ENCODE measurements around the gene ECT2.
"Not testable (repeated sequence)": the region's sequence is repeated elsewhere in the genome, so short reads cannot be mapped to it uniquely, and the experiment has no call there.

The ECT2 gene

DNA sequence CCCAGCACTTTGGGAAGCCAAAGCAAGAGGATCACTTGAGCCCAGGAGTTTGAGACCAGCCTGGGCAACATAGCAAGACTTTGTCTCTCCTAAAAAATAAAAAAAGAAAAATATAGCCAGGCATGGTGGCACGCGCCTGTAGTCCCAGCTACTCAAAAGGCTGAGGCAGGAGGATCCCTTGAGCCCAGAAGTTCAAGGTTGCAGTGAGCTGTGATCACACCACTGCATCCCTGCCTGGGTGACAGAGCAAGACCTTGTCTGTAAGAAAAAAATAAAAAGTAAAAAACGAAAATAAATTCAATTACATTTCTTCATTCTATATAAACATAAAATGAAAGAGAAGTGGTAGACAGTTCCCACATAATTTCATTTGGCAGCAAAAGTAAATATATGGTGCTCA is 47.8 kb upstream of the ECT2 start:
- not testable (repeated sequence) for H4K8ac ChIP-seq (ENCODE audit: low read length); H4K91ac ChIP-seq (ENCODE audit: low read length); H3K27me3 ChIP-seq (ENCODE audit: control insufficient read depth in 1 of 2, insufficient read depth in 1 of 2, low read length in 2 of 2); H3K9me3 ChIP-seq (ENCODE audit: control insufficient read depth, low read length); H3K9ac ChIP-seq (ENCODE audit: low read length); H2BK120ac ChIP-seq (ENCODE audit: low read depth, low read length); H3K14ac ChIP-seq (ENCODE audit: low read length in 2 of 2); H3K4me1 ChIP-seq (ENCODE audit: control insufficient read depth, insufficient read depth, low read depth, low read length); H3K36me3 ChIP-seq (ENCODE audit: control insufficient read depth in 1 of 2, insufficient read depth in 2 of 2, low read depth in 1 of 2, low read length in 2 of 2); H2AK5ac ChIP-seq (ENCODE audit: low read length, severe bottlenecking); H3K4me2 ChIP-seq (ENCODE audit: low read length, poor library complexity, severe bottlenecking); H3K23ac ChIP-seq (ENCODE audit: low read length in 2 of 2); H2AFZ ChIP-seq (ENCODE audit: low read depth, low read length); H2BK12ac ChIP-seq (ENCODE audit: low read length in 2 of 2); H3K27ac ChIP-seq (ENCODE audit: low read length, poor library complexity, severe bottlenecking); H2BK15ac ChIP-seq (ENCODE audit: low read depth, poor library complexity, severe bottlenecking); H3K4ac ChIP-seq (ENCODE audit: low read depth in 1 of 2, low read length in 2 of 2); H3K4me3 ChIP-seq (ENCODE audit: insufficient read depth in 1 of 2, low read depth in 1 of 2, low read length in 2 of 2); H2BK5ac ChIP-seq (ENCODE audit: low read depth, low read length, poor library complexity, severe bottlenecking); DNase-seq; H3K18ac ChIP-seq (ENCODE audit: low read depth in 1 of 2, low read length in 2 of 2)
- peaks cover 24% of the 10 kb centered on the region for H3K79me1 ChIP-seq (replicated peaks; ENCODE audit: low read length, poor library complexity, severe bottlenecking)
- WGBS, result 100% methylated on average over 2 of the region's 3 CpGs

DNA sequence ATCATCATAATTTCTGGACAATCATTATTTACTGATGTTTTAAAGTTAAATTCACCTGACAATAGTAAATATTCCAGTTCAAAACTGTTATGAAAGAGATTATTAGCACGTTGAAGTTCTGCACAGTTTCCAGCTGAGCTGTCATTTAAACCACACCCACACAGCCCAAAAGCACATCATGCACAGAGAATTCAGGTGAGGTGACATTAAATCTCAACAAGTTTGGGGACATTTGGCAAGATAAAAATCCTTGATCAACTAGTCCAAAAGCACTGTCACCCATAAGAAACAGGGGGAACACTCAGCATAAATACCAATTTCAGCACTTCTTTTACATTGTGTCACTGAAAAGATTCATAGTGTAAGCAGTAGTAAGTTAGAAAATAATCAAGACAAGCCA is 46.5 kb upstream of the ECT2 start:
- H3K23ac ChIP-seq (ENCODE audit: low read length in 2 of 2), result peak overlapping the region in 1 of 2 experiments; percentile 27
- no peak overlapping the region for H3K14ac ChIP-seq (ENCODE audit: low read length in 2 of 2)
- H2BK5ac ChIP-seq (ENCODE audit: low read depth, low read length, poor library complexity, severe bottlenecking), result no peak overlapping the region
- H3K4me2 ChIP-seq (ENCODE audit: low read length, poor library complexity, severe bottlenecking), result no peak overlapping the region
- H3K4me1 ChIP-seq (ENCODE audit: control insufficient read depth, insufficient read depth, low read depth, low read length), result peaks cover 3% of the 10 kb centered on the region
- no peak overlapping the region for H2BK12ac ChIP-seq (ENCODE audit: low read length in 2 of 2)
- no peaks in the 10 kb centered on the region for H3K9me3 ChIP-seq (ENCODE audit: control insufficient read depth, low read length)
- H3K4me3 ChIP-seq (ENCODE audit: insufficient read depth in 1 of 2, low read depth in 1 of 2, low read length in 2 of 2), result no peak overlapping the region
- peaks cover 26% of the 10 kb centered on the region for H3K79me1 ChIP-seq (replicated peaks; ENCODE audit: low read length, poor library complexity, severe bottlenecking)
- H4K91ac ChIP-seq (ENCODE audit: low read length), result no peak overlapping the region
- no peak overlapping the region for H4K8ac ChIP-seq (ENCODE audit: low read length)
- no peak overlapping the region for H2AK5ac ChIP-seq (ENCODE audit: low read length, severe bottlenecking)
- no peak overlapping the region for H3K4ac ChIP-seq (ENCODE audit: low read depth in 1 of 2, low read length in 2 of 2)
- H3K36me3 ChIP-seq (ENCODE audit: control insufficient read depth in 1 of 2, insufficient read depth in 2 of 2, low read depth in 1 of 2, low read length in 2 of 2), result peaks cover 0 to 4% of the 10 kb centered on the region in 2 experiments
- WGBS, result 83% methylated on average over 1 of the region's 1 CpG
- H3K9ac ChIP-seq (ENCODE audit: low read length), result no peak overlapping the region
- H2BK120ac ChIP-seq (ENCODE audit: low read depth, low read length), result no peak overlapping the region
- DNase-seq, result no peak
- no peak overlapping the region for H3K18ac ChIP-seq (ENCODE audit: low read depth in 1 of 2, low read length in 2 of 2)
- no peak overlapping the region for H2BK15ac ChIP-seq (ENCODE audit: low read depth, poor library complexity, severe bottlenecking)
- H3K27ac ChIP-seq (ENCODE audit: low read length, poor library complexity, severe bottlenecking), result no peak overlapping the region
- H2AFZ ChIP-seq (ENCODE audit: low read depth, low read length), result no peak overlapping the region
- H3K27me3 ChIP-seq (ENCODE audit: control insufficient read depth in 1 of 2, insufficient read depth in 1 of 2, low read length in 2 of 2), result no peaks in the 10 kb centered on the region

DNA sequence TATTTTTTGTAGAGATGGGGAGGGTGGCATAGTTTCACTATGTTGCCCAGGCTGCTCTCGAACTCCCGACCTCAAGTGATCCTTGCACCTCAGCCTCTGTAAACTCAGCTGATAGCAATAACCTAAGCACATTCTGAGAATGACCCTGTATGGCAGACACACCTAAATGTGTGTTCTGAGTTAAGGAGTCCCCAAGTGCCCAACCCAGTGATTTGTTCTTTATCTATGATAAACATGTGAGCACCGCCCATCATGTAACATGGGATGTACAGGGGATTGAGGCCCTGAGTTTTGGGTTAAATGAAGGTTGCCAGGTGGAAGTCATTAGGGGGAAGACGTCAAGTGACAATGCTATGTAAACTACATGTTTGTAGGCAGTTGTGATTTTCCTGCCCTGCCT is 45.4 kb upstream of the ECT2 start:
- no peak overlapping the region for H3K4me3 ChIP-seq (ENCODE audit: insufficient read depth in 1 of 2, low read depth in 1 of 2, low read length in 2 of 2)
- no peak overlapping the region for H2BK120ac ChIP-seq (ENCODE audit: low read depth, low read length)
- H2BK15ac ChIP-seq (ENCODE audit: low read depth, poor library complexity, severe bottlenecking), result no peak overlapping the region
- H3K4ac ChIP-seq (ENCODE audit: low read depth in 1 of 2, low read length in 2 of 2), result no peak overlapping the region
- H2BK5ac ChIP-seq (ENCODE audit: low read depth, low read length, poor library complexity, severe bottlenecking), result no peak overlapping the region
- no peak overlapping the region for H3K4me2 ChIP-seq (ENCODE audit: low read length, poor library complexity, severe bottlenecking)
- H3K4me1 ChIP-seq (ENCODE audit: control insufficient read depth, insufficient read depth, low read depth, low read length), result peaks cover 3% of the 10 kb centered on the region
- WGBS, result 89% methylated on average over 4 of the region's 4 CpGs
- no peak overlapping the region for H4K91ac ChIP-seq (ENCODE audit: low read length)
- no peak overlapping the region for H3K14ac ChIP-seq (ENCODE audit: low read length in 2 of 2)
- H3K27me3 ChIP-seq (ENCODE audit: control insufficient read depth in 1 of 2, insufficient read depth in 1 of 2, low read length in 2 of 2), result no peaks in the 10 kb centered on the region
- H3K9ac ChIP-seq (ENCODE audit: low read length), result no peak overlapping the region
- no peak overlapping the region for H3K27ac ChIP-seq (ENCODE audit: low read length, poor library complexity, severe bottlenecking)
- peaks cover 0 to 4% of the 10 kb centered on the region in 2 experiments for H3K36me3 ChIP-seq (ENCODE audit: control insufficient read depth in 1 of 2, insufficient read depth in 2 of 2, low read depth in 1 of 2, low read length in 2 of 2)
- no peak overlapping the region for H2AK5ac ChIP-seq (ENCODE audit: low read length, severe bottlenecking)
- no peak overlapping the region for H3K18ac ChIP-seq (ENCODE audit: low read depth in 1 of 2, low read length in 2 of 2)
- no peak overlapping the region for H4K8ac ChIP-seq (ENCODE audit: low read length)
- no peaks in the 10 kb centered on the region for H3K9me3 ChIP-seq (ENCODE audit: control insufficient read depth, low read length)
- DNase-seq, result no peak
- H3K79me1 ChIP-seq (replicated peaks; ENCODE audit: low read length, poor library complexity, severe bottlenecking), result peaks cover 21% of the 10 kb centered on the region
- no peak overlapping the region for H3K23ac ChIP-seq (ENCODE audit: low read length in 2 of 2)
- no peak overlapping the region for H2AFZ ChIP-seq (ENCODE audit: low read depth, low read length)
- no peak overlapping the region for H2BK12ac ChIP-seq (ENCODE audit: low read length in 2 of 2)

DNA sequence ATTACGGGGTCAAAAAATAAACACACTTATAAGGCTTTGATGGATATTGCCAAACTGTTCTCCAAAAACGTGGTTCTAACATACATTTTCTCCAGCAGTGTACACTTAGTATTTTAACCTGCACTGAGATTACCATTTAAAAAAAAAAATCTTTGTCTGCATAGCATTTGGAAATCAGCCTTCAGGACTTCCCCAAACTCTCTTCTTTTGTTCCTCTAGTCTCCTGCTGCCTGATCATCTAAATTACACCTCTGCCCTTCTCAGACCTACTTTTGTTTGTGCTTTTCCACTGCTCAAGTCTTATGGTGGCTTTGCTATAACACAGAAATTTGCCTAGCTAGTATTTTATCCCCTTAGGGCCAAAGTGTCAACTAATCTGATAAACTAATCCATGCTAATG is 43.5 kb upstream of the ECT2 start:
- no peak overlapping the region for H3K23ac ChIP-seq (ENCODE audit: low read length in 2 of 2)
- H3K9ac ChIP-seq (ENCODE audit: low read length), result no peak overlapping the region
- H2BK5ac ChIP-seq (ENCODE audit: low read depth, low read length, poor library complexity, severe bottlenecking), result no peak overlapping the region
- 80% methylated on average over 2 of the region's 2 CpGs for WGBS
- no peak overlapping the region for H2BK15ac ChIP-seq (ENCODE audit: low read depth, poor library complexity, severe bottlenecking)
- no peak overlapping the region for H2BK12ac ChIP-seq (ENCODE audit: low read length in 2 of 2)
- no peaks in the 10 kb centered on the region for H3K27me3 ChIP-seq (ENCODE audit: control insufficient read depth in 1 of 2, insufficient read depth in 1 of 2, low read length in 2 of 2)
- H3K79me1 ChIP-seq (replicated peaks; ENCODE audit: low read length, poor library complexity, severe bottlenecking), result peaks cover 14% of the 10 kb centered on the region
- no peak overlapping the region for H2AK5ac ChIP-seq (ENCODE audit: low read length, severe bottlenecking)
- no peak overlapping the region for H2AFZ ChIP-seq (ENCODE audit: low read depth, low read length)
- H3K4me3 ChIP-seq (ENCODE audit: insufficient read depth in 1 of 2, low read depth in 1 of 2, low read length in 2 of 2), result no peak overlapping the region
- H3K27ac ChIP-seq (ENCODE audit: low read length, poor library complexity, severe bottlenecking), result no peak overlapping the region
- peaks cover 2 to 3% of the 10 kb centered on the region in 2 experiments for H3K36me3 ChIP-seq (ENCODE audit: control insufficient read depth in 1 of 2, insufficient read depth in 2 of 2, low read depth in 1 of 2, low read length in 2 of 2)
- no peak overlapping the region for H4K8ac ChIP-seq (ENCODE audit: low read length)
- no peak overlapping the region for H4K91ac ChIP-seq (ENCODE audit: low read length)
- H3K4ac ChIP-seq (ENCODE audit: low read depth in 1 of 2, low read length in 2 of 2), result no peak overlapping the region
- DNase-seq, result no peak
- H3K14ac ChIP-seq (ENCODE audit: low read length in 2 of 2), result no peak overlapping the region
- H3K18ac ChIP-seq (ENCODE audit: low read depth in 1 of 2, low read length in 2 of 2), result no peak overlapping the region
- H3K4me1 ChIP-seq (ENCODE audit: control insufficient read depth, insufficient read depth, low read depth, low read length), result peaks cover 4% of the 10 kb centered on the region
- no peak overlapping the region for H3K4me2 ChIP-seq (ENCODE audit: low read length, poor library complexity, severe bottlenecking)
- H3K9me3 ChIP-seq (ENCODE audit: control insufficient read depth, low read length), result no peaks in the 10 kb centered on the region
- no peak overlapping the region for H2BK120ac ChIP-seq (ENCODE audit: low read depth, low read length)
